ENCODE data around the gene RIMBP3B. TPM values are rescaled to one million over a fixed set of nuclear protein-coding genes. Genes with fewer than 3 reads are reported as not detected.
"Not testable (repeated sequence)": the region's sequence is repeated elsewhere in the genome, so short reads cannot be mapped to it uniquely, and the experiment has no call there.

Gene RIMBP3B
- total RNA-seq, 1 experiment from 2014 or later: 0.16 TPM

- in situ Hi-C loops (cut with HindIII; ENCODE audit: low pct_unique_long_range_greater_than_20kb, low sequenced_read_pairs); DNase-seq (ENCODE audit: low read depth, low spot score): not testable (repeated sequence)
Measured at GRCh38 chr22:21407139-21407538, 23.6 kb downstream of the RIMBP3B start.

GRCh38 chr22:21407792-21408191, 24.2 kb downstream of the RIMBP3B start:
- DNase-seq (ENCODE audit: low read depth, low spot score); in situ Hi-C loops (cut with HindIII; ENCODE audit: low pct_unique_long_range_greater_than_20kb, low sequenced_read_pairs): not testable (repeated sequence)

GRCh38 chr22:21416375-21416774, 32.8 kb downstream of the RIMBP3B start:
- DNase-seq (ENCODE audit: low read depth, low spot score); in situ Hi-C loops (cut with HindIII; ENCODE audit: low pct_unique_long_range_greater_than_20kb, low sequenced_read_pairs): not testable (repeated sequence)

- DNase-seq (ENCODE audit: low read depth, low spot score); in situ Hi-C loops (cut with HindIII; ENCODE audit: low pct_unique_long_range_greater_than_20kb, low sequenced_read_pairs): not testable (repeated sequence)
Measured at GRCh38 chr22:21417227-21417746, 33.7 kb downstream of the RIMBP3B start, which contains the start of gene HIC2. Gene HIC2 (plus strand): TSS chr22:21417371. CDS start chr22:21442832, 25,461 bp downstream.

GRCh38 chr22:21417853-21418252, 34.3 kb downstream of the RIMBP3B start:
- in situ Hi-C loops (cut with HindIII; ENCODE audit: low pct_unique_long_range_greater_than_20kb, low sequenced_read_pairs); DNase-seq (ENCODE audit: low read depth, low spot score): not testable (repeated sequence)

GRCh38 chr22:21418974-21419638, 35.6 kb downstream of the RIMBP3B start:
- DNase-seq (ENCODE audit: low read depth, low spot score); in situ Hi-C loops (cut with HindIII; ENCODE audit: low pct_unique_long_range_greater_than_20kb, low sequenced_read_pairs): not testable (repeated sequence)

- in situ Hi-C loops (cut with HindIII; ENCODE audit: low pct_unique_long_range_greater_than_20kb, low sequenced_read_pairs); DNase-seq (ENCODE audit: low read depth, low spot score): not testable (repeated sequence)
Measured at GRCh38 chr22:21420180-21420763, 36.7 kb downstream of the RIMBP3B start.

- DNase-seq (ENCODE audit: low read depth, low spot score); in situ Hi-C loops (cut with HindIII; ENCODE audit: low pct_unique_long_range_greater_than_20kb, low sequenced_read_pairs): not testable (repeated sequence)
Measured at GRCh38 chr22:21424084-21424709, 40.6 kb downstream of the RIMBP3B start.

GRCh38 chr22:21434378-21435233, 51.1 kb downstream of the RIMBP3B start:
- in situ Hi-C loops (cut with HindIII; ENCODE audit: low pct_unique_long_range_greater_than_20kb, low sequenced_read_pairs); DNase-seq (ENCODE audit: low read depth, low spot score): not testable (repeated sequence)

- DNase-seq (ENCODE audit: low read depth, low spot score); in situ Hi-C loops (cut with HindIII; ENCODE audit: low pct_unique_long_range_greater_than_20kb, low sequenced_read_pairs): not testable (repeated sequence)
Measured at GRCh38 chr22:21435998-21436810, 52.7 kb downstream of the RIMBP3B start.

GRCh38 chr22:21438013-21438412, 54.5 kb downstream of the RIMBP3B start:
- in situ Hi-C loops (cut with HindIII; ENCODE audit: low pct_unique_long_range_greater_than_20kb, low sequenced_read_pairs): not testable (repeated sequence)

More at GRCh38 chr22:21438013-21438412, 54.5 kb downstream of the RIMBP3B start:
- not testable (repeated sequence) for DNase-seq (ENCODE audit: low read depth, low spot score)

Small RNA genes within 50 kb of the gene (small RNA-seq; reads per million reads assigned to genes)
- gene RF00492: 0 reads per million in 2 experiments
- 0 reads per million in 2 experiments for gene RN7SKP63

Other genes starting within 250 kb of the RIMBP3B start
- 3.0 and 3.9 TPM in 2 replicates for gene HIC2, start 33.6 kb downstream of the RIMBP3B start, total RNA-seq (2014; rRNA removed; shearing (Covaris generic))
- gene TMEM191C, start 83.6 kb downstream of the RIMBP3B start, total RNA-seq (2014; rRNA removed; shearing (Covaris generic)): 0.27 and 1.3 TPM in 2 replicates
- gene RIMBP3C, start 167.7 kb downstream of the RIMBP3B start, total RNA-seq (2014; rRNA removed; shearing (Covaris generic)): 0.16 TPM in 1 of 2 replicates, not detected in the other
- 82.6 and 83.1 TPM in 2 replicates for gene UBE2L3, start 184.0 kb downstream of the RIMBP3B start, total RNA-seq (2014; rRNA removed; shearing (Covaris generic))
- 32.2 and 34.6 TPM in 2 replicates for gene YDJC, start 246.3 kb downstream of the RIMBP3B start, total RNA-seq (2014; rRNA removed; shearing (Covaris generic))
- gene CCDC116, start 249.0 kb downstream of the RIMBP3B start, total RNA-seq (2014; rRNA removed; shearing (Covaris generic)): 0.11 TPM in 1 of 2 replicates, not detected in the other